HepG2 (cell line): Measurements from ENCODE around the gene DLL4. TPM values are rescaled to one million over a fixed set of nuclear protein-coding genes. Genes with fewer than 3 reads are reported as not detected.

ENCODE experiments used
- CHCHD3 ChIP-seq: sonication (generic); formaldehyde crosslinking; IDR thresholded peaks from 2 replicates; pipeline ENCODE4 v1.8.0; 2022; ENCODE audit warnings: mild to moderate bottlenecking, missing genetic modification reagents, moderate library complexity
- DPF2 ChIP-seq: sonication (generic); formaldehyde crosslinking; IDR thresholded peaks from 2 replicates; pipeline ENCODE4 v1.4.0; 2020; ENCODE audit warnings: mild to moderate bottlenecking, low read depth, missing genetic modification reagents, borderline replicate concordance
- ELF4 ChIP-seq: sonication (generic); formaldehyde crosslinking; IDR thresholded peaks from 2 replicates; pipeline ENCODE4 v1.5.0; 2020; ENCODE audit warnings: missing genetic modification reagents, mild to moderate bottlenecking, moderate library complexity, borderline replicate concordance
- EP300 ChIP-seq, 3 experiments: sonication (generic) in 1 of 3; formaldehyde crosslinking in 1 of 3; IDR thresholded peaks; 2 replicates each; pipeline versions ENCODE4 v1.5.1 to v1.6.1; 2011 to 2020; ENCODE audit warnings: low read depth in 2 of 3, low read length in 2 of 3, borderline replicate concordance in 1 of 3, improper control_type of control experiment in 1 of 3, mild to moderate bottlenecking in 1 of 3, missing genetic modification reagents in 1 of 3, moderate library complexity in 1 of 3
- FOXC1 ChIP-seq: sonication (generic); formaldehyde crosslinking; IDR thresholded peaks from 2 replicates; pipeline ENCODE4 v1.8.0; 2022; ENCODE audit warnings: mild to moderate bottlenecking, missing genetic modification reagents, borderline replicate concordance
- RFXANK ChIP-seq: IDR thresholded peaks from 2 replicates; pipeline ENCODE4 v1.6.1; 2016
- SNAI1 ChIP-seq: sonication (generic); formaldehyde crosslinking; IDR thresholded peaks from 2 replicates; pipeline ENCODE4 v1.5.0; 2020; ENCODE audit warnings: mild to moderate bottlenecking, missing genetic modification reagents, borderline replicate concordance
- TP53 ChIP-seq: sonication (generic); formaldehyde crosslinking; conservative IDR thresholded peaks from 2 replicates; pipeline ENCODE4 v1.4.0; 2020; ENCODE audit warnings: missing genetic modification reagents
- U2AF2 ChIP-seq: fragments of 200-400 bp; formaldehyde crosslinking; IDR thresholded peaks from 2 replicates; pipeline ENCODE4 v1.6.1; 2017; ENCODE audit warnings: low read depth, mild to moderate bottlenecking, low read length
- ZBTB42 ChIP-seq: sonication (generic); formaldehyde crosslinking; IDR thresholded peaks from 2 replicates; pipeline ENCODE4 v1.5.0; 2020; ENCODE audit warnings: mild to moderate bottlenecking, missing genetic modification reagents
- ZMAT3 ChIP-seq: sonication (generic); formaldehyde crosslinking; conservative IDR thresholded peaks from 2 replicates; pipeline ENCODE4 v1.7.0; 2021; ENCODE audit warnings: missing genetic modification reagents
- ZNF124 ChIP-seq: sonication (generic); formaldehyde crosslinking; IDR thresholded peaks from 2 replicates; pipeline ENCODE4 v1.4.0; 2020; ENCODE audit warnings: missing genetic modification reagents
- ZNF207 ChIP-seq: fragments of 450-650 bp; IDR thresholded peaks from 2 replicates; pipeline ENCODE4 v1.6.1; 2016; ENCODE audit warnings: antibody characterized with exemption, borderline replicate concordance
- ZNF468 ChIP-seq: sonication (generic); formaldehyde crosslinking; IDR thresholded peaks from 2 replicates; pipeline ENCODE4 v1.8.0; 2022; ENCODE audit warnings: mild to moderate bottlenecking, moderate library complexity, missing genetic modification reagents
- ZNF724P ChIP-seq: sonication (generic); formaldehyde crosslinking; IDR thresholded peaks from 2 replicates; pipeline ENCODE4 v1.8.0; 2022; ENCODE audit warnings: missing genetic modification reagents, borderline replicate concordance
- ZNF761 ChIP-seq: sonication (generic); formaldehyde crosslinking; conservative IDR thresholded peaks from 2 replicates; pipeline ENCODE4 v1.4.0; 2020; ENCODE audit warnings: mild to moderate bottlenecking, missing genetic modification reagents
- polyA plus RNA-seq, 8 experiments: library from polyadenylated mRNA; depleted of rRNA in 3 of 8; stranded (reverse) in 7 of 8; unstranded in 1 of 8; fragments of >200 nt; fragmentation: Illumina TruSeq in 4 of 8; extraction: Trizol in 4 of 8; gene quantifications; 2 replicates each; pipeline versions ENCODE4 v1.2.1 to v1.2.3, GENCODE V29; 2011 to 2016; ENCODE audit warnings: low read depth in 4 of 8, missing spikeins in 1 of 8, mixed read lengths in 1 of 8; ENCODE audit not compliant: insufficient read depth in 1 of 8
- total RNA-seq, 5 experiments: library from RNA; depleted of rRNA; stranded (reverse); fragments of >200 nt; fragmentation: Illumina TruSeq; extraction: Trizol; gene quantifications; 2 replicates each; pipeline ENCODE4 v1.2.3, GENCODE V29; 2016; ENCODE audit warnings: low read depth in 1 of 5
- TF ChIP-seq, protein P1 (sequence below): IDR thresholded peaks from 2 replicates; pipeline ENCODE4 v1.4.0; 2020; ENCODE audit warnings: mild to moderate bottlenecking, missing genetic modification reagents
- TF ChIP-seq, protein P2 (sequence below), 2 experiments: fragments of 450-650 bp in 1 of 2; sonication (generic) in 1 of 2; formaldehyde crosslinking; IDR thresholded peaks; 2 replicates each; pipeline versions ENCODE4 v1.5.0 to v1.8.0; 2020 to 2022; ENCODE audit warnings: mild to moderate bottlenecking in 1 of 2, missing genetic modification reagents in 1 of 2
- TF ChIP-seq, protein P3 (sequence below): IDR thresholded peaks from 2 replicates; pipeline ENCODE4 v1.6.1; 2016; ENCODE audit warnings: low read depth, control low read depth
- TF ChIP-seq, protein P4 (sequence below): sonication (generic); formaldehyde crosslinking; IDR thresholded peaks from 2 replicates; pipeline ENCODE4 v1.4.0; 2020; ENCODE audit warnings: missing genetic modification reagents

The DLL4 gene
- total and polyA plus RNA-seq, 2 of the 13 experiments (the other 11 are each of a cell fraction or from before 2014, with no cell fraction given) = 0.20 to 0.25 TPM

DNA sequence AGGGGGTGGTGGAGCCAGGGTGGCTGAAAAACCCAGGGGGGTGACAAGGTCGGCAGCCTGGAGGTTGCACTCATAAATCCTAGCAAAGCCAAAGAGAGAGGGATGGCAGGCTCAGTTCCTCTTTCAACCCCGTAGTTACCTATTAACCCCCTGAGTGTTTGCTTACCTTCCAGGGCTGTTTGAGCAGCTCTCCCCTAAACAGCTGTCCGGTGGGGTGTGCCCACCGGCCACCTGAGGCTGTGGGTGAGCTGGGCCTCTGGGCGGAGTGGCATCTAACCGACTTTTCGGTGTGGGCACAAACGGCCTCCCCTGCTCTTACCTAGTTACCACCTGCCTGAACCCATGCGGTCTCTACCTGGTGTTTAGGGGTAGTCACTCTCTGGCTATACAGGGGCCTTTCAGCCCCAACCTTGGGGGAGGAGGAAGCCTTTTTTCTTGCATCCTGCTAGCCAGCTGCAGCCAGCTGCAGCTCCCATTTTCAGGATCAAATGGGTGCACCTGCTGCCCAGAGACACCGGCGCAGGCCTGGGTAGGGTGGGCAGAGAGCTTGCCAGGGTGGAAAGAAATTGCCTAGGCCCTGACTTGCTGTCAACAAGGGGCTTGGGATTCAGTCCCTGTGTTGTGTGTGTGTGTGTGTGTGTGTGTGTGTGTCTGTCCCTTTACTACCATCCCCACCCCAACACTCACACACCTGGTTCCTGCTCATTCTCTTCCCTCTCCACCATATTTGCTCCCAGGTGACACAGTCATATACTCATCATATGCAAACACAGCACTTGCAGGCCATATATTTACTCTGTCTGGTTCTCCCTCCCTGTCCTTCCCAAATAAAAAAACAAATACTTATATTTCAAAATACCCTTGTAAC lies 3.7 kb downstream of the DLL4 start (continued):
- TF ChIP-seq, protein P1, sequence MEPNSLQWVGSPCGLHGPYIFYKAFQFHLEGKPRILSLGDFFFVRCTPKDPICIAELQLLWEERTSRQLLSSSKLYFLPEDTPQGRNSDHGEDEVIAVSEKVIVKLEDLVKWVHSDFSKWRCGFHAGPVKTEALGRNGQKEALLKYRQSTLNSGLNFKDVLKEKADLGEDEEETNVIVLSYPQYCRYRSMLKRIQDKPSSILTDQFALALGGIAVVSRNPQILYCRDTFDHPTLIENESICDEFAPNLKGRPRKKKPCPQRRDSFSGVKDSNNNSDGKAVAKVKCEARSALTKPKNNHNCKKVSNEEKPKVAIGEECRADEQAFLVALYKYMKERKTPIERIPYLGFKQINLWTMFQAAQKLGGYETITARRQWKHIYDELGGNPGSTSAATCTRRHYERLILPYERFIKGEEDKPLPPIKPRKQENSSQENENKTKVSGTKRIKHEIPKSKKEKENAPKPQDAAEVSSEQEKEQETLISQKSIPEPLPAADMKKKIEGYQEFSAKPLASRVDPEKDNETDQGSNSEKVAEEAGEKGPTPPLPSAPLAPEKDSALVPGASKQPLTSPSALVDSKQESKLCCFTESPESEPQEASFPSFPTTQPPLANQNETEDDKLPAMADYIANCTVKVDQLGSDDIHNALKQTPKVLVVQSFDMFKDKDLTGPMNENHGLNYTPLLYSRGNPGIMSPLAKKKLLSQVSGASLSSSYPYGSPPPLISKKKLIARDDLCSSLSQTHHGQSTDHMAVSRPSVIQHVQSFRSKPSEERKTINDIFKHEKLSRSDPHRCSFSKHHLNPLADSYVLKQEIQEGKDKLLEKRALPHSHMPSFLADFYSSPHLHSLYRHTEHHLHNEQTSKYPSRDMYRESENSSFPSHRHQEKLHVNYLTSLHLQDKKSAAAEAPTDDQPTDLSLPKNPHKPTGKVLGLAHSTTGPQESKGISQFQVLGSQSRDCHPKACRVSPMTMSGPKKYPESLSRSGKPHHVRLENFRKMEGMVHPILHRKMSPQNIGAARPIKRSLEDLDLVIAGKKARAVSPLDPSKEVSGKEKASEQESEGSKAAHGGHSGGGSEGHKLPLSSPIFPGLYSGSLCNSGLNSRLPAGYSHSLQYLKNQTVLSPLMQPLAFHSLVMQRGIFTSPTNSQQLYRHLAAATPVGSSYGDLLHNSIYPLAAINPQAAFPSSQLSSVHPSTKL (CRISPR knock-in tag) = peak; percentile 39; the same call in 1 of the 2 replicates
- TF ChIP-seq ZNF468 (CRISPR knock-in tag) = no peak
- TF ChIP-seq U2AF2 = no peak
- no peak for TF ChIP-seq ZNF724P
- TF ChIP-seq ZNF207 = no peak
- TF ChIP-seq, protein P2, sequence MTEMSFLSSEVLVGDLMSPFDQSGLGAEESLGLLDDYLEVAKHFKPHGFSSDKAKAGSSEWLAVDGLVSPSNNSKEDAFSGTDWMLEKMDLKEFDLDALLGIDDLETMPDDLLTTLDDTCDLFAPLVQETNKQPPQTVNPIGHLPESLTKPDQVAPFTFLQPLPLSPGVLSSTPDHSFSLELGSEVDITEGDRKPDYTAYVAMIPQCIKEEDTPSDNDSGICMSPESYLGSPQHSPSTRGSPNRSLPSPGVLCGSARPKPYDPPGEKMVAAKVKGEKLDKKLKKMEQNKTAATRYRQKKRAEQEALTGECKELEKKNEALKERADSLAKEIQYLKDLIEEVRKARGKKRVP (CRISPR knock-in tag; IDR thresholded peaks at IDR 0.05) = no peak
- TF ChIP-seq DPF2 (CRISPR knock-in tag) = 0 out of 2 replicates have a peak, but pooled peaks have one; percentile 29
- no peak for TF ChIP-seq FOXC1 (CRISPR knock-in tag)
- TF ChIP-seq RFXANK (CRISPR knock-in tag) = no peak
- 0 out of 4 replicates have a peak, but pooled peaks of 1 of the 2 experiments have one; percentile 17 for TF ChIP-seq EP300 (IDR thresholded peaks at IDR 0.05; ENCODE audit: low read depth in 2 of 2, low read length in 2 of 2)
- no peak for TF ChIP-seq EP300 (CRISPR knock-in tag; IDR thresholded peaks at IDR 0.05; ENCODE audit: borderline replicate concordance)
- no peak for TF ChIP-seq ZBTB42 (CRISPR knock-in tag)
- no peak for TF ChIP-seq TP53 (CRISPR knock-in tag)
- TF ChIP-seq, protein P3, sequence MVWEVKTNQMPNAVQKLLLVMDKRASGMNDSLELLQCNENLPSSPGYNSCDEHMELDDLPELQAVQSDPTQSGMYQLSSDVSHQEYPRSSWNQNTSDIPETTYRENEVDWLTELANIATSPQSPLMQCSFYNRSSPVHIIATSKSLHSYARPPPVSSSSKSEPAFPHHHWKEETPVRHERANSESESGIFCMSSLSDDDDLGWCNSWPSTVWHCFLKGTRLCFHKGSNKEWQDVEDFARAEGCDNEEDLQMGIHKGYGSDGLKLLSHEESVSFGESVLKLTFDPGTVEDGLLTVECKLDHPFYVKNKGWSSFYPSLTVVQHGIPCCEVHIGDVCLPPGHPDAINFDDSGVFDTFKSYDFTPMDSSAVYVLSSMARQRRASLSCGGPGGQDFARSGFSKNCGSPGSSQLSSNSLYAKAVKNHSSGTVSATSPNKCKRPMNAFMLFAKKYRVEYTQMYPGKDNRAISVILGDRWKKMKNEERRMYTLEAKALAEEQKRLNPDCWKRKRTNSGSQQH (CRISPR knock-in tag) = no peak
- TF ChIP-seq, protein P4, sequence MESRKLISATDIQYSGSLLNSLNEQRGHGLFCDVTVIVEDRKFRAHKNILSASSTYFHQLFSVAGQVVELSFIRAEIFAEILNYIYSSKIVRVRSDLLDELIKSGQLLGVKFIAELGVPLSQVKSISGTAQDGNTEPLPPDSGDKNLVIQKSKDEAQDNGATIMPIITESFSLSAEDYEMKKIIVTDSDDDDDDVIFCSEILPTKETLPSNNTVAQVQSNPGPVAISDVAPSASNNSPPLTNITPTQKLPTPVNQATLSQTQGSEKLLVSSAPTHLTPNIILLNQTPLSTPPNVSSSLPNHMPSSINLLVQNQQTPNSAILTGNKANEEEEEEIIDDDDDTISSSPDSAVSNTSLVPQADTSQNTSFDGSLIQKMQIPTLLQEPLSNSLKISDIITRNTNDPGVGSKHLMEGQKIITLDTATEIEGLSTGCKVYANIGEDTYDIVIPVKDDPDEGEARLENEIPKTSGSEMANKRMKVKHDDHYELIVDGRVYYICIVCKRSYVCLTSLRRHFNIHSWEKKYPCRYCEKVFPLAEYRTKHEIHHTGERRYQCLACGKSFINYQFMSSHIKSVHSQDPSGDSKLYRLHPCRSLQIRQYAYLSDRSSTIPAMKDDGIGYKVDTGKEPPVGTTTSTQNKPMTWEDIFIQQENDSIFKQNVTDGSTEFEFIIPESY (CRISPR knock-in tag) = no peak
- TF ChIP-seq SNAI1 (CRISPR knock-in tag) = 0 out of 2 replicates have a peak, but pooled peaks have one; percentile 33
- no peak for TF ChIP-seq CHCHD3
- TF ChIP-seq ZNF761 (CRISPR knock-in tag) = no peak; the same call in 1 of the 2 replicates
- TF ChIP-seq ELF4 = no peak
- TF ChIP-seq ZNF124 (CRISPR knock-in tag) = no peak
- TF ChIP-seq ZMAT3 = no peak
